DND-41 (cell line): ENCODE data around the gene MCF2L.

Experiments
- EZH2 ChIP-seq: IDR thresholded peaks from 3 replicates; pipeline ENCODE4 v1.6.1; 2012; ENCODE audit warnings: borderline replicate concordance, low read depth, mild to moderate bottlenecking, moderate library complexity, low read length, inconsistent platforms; ENCODE audit not compliant: severe bottlenecking
- TF ChIP-seq, protein P1 (sequence below): IDR thresholded peaks from 2 replicates; pipeline ENCODE4 v1.5.1; 2012; ENCODE audit warnings: borderline replicate concordance, low read length, moderate library complexity, mild to moderate bottlenecking; ENCODE audit not compliant: poor library complexity, severe bottlenecking; ENCODE audit errors: extremely low read depth

DNA sequence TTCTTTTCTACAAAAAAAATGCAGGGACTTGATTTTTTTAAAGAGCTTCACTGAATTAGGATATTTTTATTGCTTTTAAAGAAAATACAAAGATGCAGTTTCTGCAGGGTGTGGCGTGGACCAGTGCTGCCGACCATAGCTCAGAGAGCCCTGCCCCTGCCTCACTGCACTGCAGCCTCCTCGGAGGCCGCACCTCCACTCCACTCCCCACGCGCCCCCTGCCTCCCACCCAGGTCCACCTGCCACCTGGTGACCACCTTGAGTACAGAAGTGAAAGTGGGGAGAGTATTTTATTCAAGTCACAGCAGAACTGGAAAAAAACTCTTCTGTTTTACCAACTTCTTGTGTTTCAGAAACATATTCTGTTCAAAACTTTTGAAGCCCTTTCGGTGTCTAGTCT is 128.6 kb downstream of the MCF2L start:
- TF ChIP-seq, protein P1, sequence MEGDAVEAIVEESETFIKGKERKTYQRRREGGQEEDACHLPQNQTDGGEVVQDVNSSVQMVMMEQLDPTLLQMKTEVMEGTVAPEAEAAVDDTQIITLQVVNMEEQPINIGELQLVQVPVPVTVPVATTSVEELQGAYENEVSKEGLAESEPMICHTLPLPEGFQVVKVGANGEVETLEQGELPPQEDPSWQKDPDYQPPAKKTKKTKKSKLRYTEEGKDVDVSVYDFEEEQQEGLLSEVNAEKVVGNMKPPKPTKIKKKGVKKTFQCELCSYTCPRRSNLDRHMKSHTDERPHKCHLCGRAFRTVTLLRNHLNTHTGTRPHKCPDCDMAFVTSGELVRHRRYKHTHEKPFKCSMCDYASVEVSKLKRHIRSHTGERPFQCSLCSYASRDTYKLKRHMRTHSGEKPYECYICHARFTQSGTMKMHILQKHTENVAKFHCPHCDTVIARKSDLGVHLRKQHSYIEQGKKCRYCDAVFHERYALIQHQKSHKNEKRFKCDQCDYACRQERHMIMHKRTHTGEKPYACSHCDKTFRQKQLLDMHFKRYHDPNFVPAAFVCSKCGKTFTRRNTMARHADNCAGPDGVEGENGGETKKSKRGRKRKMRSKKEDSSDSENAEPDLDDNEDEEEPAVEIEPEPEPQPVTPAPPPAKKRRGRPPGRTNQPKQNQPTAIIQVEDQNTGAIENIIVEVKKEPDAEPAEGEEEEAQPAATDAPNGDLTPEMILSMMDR, result no peak
- TF ChIP-seq EZH2, result no peak
